ENCODE data around the gene ACCSL.

DNA sequence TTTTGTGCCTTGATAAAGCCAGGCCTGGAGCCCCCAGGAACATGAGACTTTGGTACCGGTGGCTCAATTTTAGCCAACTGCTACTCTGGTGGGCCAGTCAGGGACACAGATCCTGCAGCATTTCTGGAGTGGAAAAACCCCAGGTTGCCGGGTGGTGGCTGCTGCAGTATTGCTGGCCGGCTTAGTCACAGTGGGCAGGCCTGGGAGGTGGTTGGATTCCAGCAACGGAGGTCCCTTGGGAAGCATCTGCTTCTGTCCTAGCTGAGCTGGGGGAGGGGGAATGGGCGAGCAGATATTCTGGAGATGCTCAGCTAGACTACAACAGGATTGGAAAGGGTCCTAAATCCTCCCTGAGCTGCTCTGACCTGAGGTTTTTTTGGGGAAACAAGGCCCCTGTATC is 31.6 kb upstream of the ACCSL start:
- TF ChIP-seq POLR2A (IDR thresholded peaks at IDR 0.05; ENCODE audit: low read length) = no peak
- no peak for TF ChIP-seq GATA1 (IDR thresholded peaks at IDR 0.05; ENCODE audit: low read depth, low read length)

Data from erythroblast (primary cell).